ENCODE data around the gene RPIA. TPM values are rescaled to one million over a fixed set of nuclear protein-coding genes. Genes with fewer than 3 reads are reported as not detected.
"Not testable (repeated sequence)": the region's sequence is repeated elsewhere in the genome, so short reads cannot be mapped to it uniquely, and the experiment has no call there.

Gene RPIA
- total RNA-seq, 1 donor from 2014 or later, result 20.3 TPM

DNA sequence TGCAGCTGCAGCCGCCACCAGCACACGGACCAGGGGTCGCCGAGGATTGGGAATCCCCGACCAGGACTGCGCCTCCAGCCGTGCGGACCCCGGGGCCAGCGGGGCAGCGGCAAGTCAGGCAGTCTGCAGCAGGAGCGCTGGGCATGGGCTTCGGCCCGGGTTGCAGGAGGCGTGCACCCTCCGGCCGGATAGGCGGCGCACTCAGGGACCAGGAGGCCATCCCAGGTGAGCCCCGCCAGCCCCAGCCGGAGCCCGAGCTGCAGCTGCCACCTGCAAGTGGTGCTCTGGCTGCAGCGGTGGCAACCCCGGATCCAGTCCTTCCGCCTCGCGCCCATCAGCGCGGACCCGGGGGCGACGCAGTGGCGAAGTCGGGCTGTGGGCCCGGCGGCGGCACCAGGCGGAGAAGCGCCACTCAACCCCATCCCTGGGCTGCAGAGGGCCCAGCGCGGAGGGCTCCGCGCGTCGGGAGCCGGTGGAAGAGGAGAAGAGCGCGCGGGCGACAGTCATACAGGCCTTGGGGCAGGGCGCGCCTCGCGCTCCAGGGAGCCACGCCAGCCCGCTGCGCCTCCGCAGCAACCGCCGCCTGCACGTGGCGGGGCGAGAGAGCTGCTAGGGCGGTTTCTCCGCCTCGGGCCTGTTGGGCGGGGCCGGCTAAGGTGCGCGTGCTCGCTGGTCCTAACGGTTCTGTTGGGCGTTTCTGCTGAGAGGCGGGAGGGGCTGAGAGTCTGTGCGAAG, 73.8 kb downstream of the RPIA start:
- peak; percentile 87 for DNase-seq (ENCODE audit: low spot score)

GRCh38 chr2:88765889-88766481, 74.5 kb downstream of the RPIA start:
- DNase-seq (ENCODE audit: low spot score), result not testable (repeated sequence)

DNA sequence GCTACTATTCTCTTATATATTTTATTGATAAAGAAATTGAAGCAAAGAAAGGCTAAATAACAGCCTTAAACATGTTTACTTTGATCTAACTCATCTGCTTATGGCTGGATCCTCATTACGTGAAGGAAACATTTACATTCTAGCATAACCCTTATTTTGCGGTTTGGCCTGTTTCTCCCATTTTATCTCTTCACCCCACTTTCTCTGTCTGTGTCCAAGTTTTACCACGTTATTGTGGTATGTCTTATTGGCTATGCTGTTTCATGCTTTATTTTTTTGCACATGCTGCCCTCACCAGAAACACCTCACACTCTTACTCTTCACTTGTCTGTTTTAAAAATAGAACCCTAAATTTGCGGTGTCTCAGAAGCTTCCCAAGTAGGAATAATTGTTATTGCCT, 78.5 kb downstream of the RPIA start:
- no peak for DNase-seq (ENCODE audit: low spot score)

GRCh38 chr2:88773233-88774028, 82.0 kb downstream of the RPIA start:
- not testable (repeated sequence) for DNase-seq (ENCODE audit: low spot score)

DNA sequence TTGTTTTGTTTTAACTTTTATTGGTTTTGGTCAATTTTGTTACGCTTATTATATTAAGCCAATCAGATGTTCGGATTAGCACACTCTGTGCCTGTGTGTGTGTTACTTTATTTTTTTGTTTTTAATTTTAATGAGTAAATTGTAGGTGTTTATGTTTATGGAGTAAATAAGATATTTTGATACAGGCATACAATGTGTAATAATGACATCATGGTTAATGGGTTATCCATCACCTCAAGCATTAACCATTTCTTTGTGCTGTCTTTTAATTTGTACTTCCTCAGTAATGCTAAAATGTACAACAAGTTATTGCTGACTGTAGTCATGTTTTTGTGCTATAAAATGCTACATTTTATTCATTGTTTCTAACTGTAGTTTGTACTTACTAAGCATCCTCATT, 97.7 kb downstream of the RPIA start:
- not testable (repeated sequence) for DNase-seq (ENCODE audit: low spot score)

DNA sequence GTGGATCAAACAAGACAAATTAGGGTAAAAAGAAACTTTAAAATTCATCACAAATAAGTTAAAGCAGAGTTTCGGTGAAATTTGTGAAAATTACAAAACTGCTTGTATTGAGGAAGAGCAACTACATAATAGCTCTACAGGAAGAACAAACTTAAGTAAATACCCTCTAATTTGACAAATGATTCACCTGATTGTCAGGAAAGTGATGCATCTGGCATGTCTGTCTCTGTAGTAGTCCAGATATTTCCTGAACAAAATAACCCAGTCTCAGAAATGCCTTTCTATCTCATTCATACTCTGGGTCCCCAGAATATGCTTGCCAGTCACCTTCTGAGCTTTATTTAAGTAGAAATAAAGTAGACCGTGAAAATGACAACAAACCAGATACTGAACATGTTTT, 104.5 kb downstream of the RPIA start:
- DNase-seq (ENCODE audit: low spot score), result not testable (repeated sequence)

DNA sequence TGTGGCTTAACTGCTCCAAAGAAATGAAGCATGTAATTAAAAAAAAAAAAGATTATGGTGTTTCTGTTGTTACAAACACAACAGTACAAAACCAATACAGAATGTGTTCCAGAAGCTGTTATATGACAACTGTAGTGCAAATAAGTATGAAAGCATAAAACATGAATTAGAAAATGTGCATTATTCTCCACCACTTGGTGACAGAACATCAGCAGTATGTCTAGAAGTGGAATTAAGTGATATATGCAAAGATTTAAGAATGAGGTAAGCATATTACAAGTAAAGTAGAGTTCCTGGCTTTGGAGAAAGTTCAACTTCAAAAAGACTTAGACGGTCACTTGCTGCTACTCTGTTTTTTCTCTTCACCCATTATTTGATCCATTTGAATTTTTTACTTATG, 105.0 kb downstream of the RPIA start:
- DNase-seq (ENCODE audit: low spot score), result not testable (repeated sequence)

DNA sequence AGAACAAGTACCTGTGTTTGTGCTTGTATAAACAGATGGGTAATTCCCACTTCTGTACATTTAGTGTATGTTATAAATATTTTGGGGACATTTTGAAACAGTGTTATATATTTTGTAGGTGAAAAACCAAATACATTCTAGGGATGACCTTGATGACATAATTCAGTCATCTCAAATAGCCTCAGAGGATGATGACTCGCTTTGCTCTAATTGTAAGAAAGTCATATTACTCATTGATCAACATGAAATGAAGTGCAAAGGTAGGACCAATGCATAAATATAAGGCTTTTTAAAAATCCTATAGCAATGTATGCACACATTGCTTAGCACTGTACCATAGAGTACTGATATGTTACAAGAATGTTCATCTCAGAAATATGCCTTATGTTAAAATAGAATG, 105.7 kb downstream of the RPIA start:
- DNase-seq (ENCODE audit: low spot score), result not testable (repeated sequence)

Other genes with a start within 250 kb of the RPIA start
- gene FOXI3, start 239.0 kb upstream of the RPIA start, total RNA-seq, result not detected
- gene EIF2AK3, start 64.2 kb upstream of the RPIA start, total RNA-seq, result 21.8 TPM